DMS 273 (cell line): ENCODE data around the gene SHC1.

ENCODE experiments used
- DNase-seq: peaks from one replicate; lab custom pipeline; 2025; ENCODE audit not compliant: unreplicated experiment; lab: John Stamatoyannopoulos, UW

SHC1 gene

GRCh38 chr1:154974808-154975408, 4.4 kb upstream of the SHC1 start:
- peak; percentile 98 for DNase-seq

- peak; percentile 100 for DNase-seq
Measured at GRCh38 chr1:154974102-154974807, 3.7 kb upstream of the SHC1 start, which contains the start of gene CKS1B. Gene CKS1B, plus strand, starts transcription at chr1:154974681. Its CDS starts 65 bp downstream, at chr1:154974746.

- peak; percentile 97 for DNase-seq
Measured at GRCh38 chr1:154973344-154974101, 3.0 kb upstream of the SHC1 start.

GRCh38 chr1:154972517-154973343, 2.2 kb upstream of the SHC1 start:
- DNase-seq = peak; percentile 38

GRCh38 chr1:154972213-154972516, 1.6 kb upstream of the SHC1 start:
- DNase-seq = no peak

GRCh38 chr1:154971341-154971998, 923 bp upstream of the SHC1 start:
- no peak for DNase-seq

GRCh38 chr1:154969860-154970452, 591 bp downstream of the SHC1 start:
- DNase-seq = no peak

- DNase-seq = no peak
Measured at GRCh38 chr1:154969246-154969645, 1.3 kb downstream of the SHC1 start.

GRCh38 chr1:154968731-154969130, 1.8 kb downstream of the SHC1 start:
- DNase-seq = no peak

- DNase-seq = no peak
Measured at GRCh38 chr1:154967331-154967950, 3.1 kb downstream of the SHC1 start.

GRCh38 chr1:154966111-154966510, 4.4 kb downstream of the SHC1 start:
- no peak for DNase-seq

- no peak for DNase-seq
Measured at GRCh38 chr1:154964359-154964758, 6.2 kb downstream of the SHC1 start.

GRCh38 chr1:154963643-154964042, 6.9 kb downstream of the SHC1 start:
- no peak for DNase-seq

- no peak for DNase-seq
Measured at GRCh38 chr1:154962795-154963330, 7.7 kb downstream of the SHC1 start.

- peak; percentile 62 for DNase-seq
Measured at GRCh38 chr1:154962156-154962749, 8.3 kb downstream of the SHC1 start.

GRCh38 chr1:154961207-154962155, 9.1 kb downstream of the SHC1 start, which contains the start of gene PYGO2:
Gene PYGO2, minus strand, starts transcription at chr1:154961782. Its CDS starts 206 bp downstream, at chr1:154961576.
- DNase-seq = peak; percentile 93

- DNase-seq = no peak
Measured at GRCh38 chr1:154960446-154961136, 10.0 kb downstream of the SHC1 start.

- no peak for DNase-seq
Measured at GRCh38 chr1:154959426-154959780, 11.1 kb downstream of the SHC1 start.
